Hematopoietic multipotent progenitor cell treated with erythropoietin and hydrocortisone succinate and interleukin-3 and kit ligand, for 6 days (in vitro differentiated cells): ENCODE data around the gene ALDOA.

Experiments used
- DNase-seq: peaks from one replicate; pipeline ENCODE4 v3.0.0-alpha.2; 2015

The ALDOA gene

GRCh38 chr16:30070490-30070889 lies 4.9 kb downstream of the ALDOA start:
- DNase-seq: no peak

GRCh38 chr16:30075503-30076275 lies 10.1 kb downstream of the ALDOA start, which contains the start of gene PPP4C:
Gene PPP4C, plus strand, starts transcription at chr16:30075994. Its CDS starts 384 bp downstream, at chr16:30076378.
- peak; percentile 97 for DNase-seq

- DNase-seq: no peak
Observed at GRCh38 chr16:30076276-30076791, 10.8 kb downstream of the ALDOA start.

GRCh38 chr16:30077656-30078055 lies 12.1 kb downstream of the ALDOA start:
- DNase-seq: no peak

- DNase-seq: no peak
Observed at GRCh38 chr16:30078744-30079143, 13.2 kb downstream of the ALDOA start.

- no peak for DNase-seq
Observed at GRCh38 chr16:30079480-30079879, 13.9 kb downstream of the ALDOA start.

GRCh38 chr16:30082545-30083090 lies 17.1 kb downstream of the ALDOA start:
- DNase-seq: no peak

- no peak for DNase-seq
Observed at GRCh38 chr16:30083216-30084055, 17.9 kb downstream of the ALDOA start.

- no peak for DNase-seq
Observed at GRCh38 chr16:30084096-30084815, 18.7 kb downstream of the ALDOA start.

- no peak for DNase-seq
Observed at GRCh38 chr16:30084816-30085159, 19.2 kb downstream of the ALDOA start.

- no peak for DNase-seq
Observed at GRCh38 chr16:30085247-30085646, 19.7 kb downstream of the ALDOA start.

- no peak for DNase-seq
Observed at GRCh38 chr16:30085820-30086219, 20.3 kb downstream of the ALDOA start.

- DNase-seq: no peak
Observed at GRCh38 chr16:30086291-30087140, 21.0 kb downstream of the ALDOA start.

- no peak for DNase-seq
Observed at GRCh38 chr16:30087181-30087898, 21.8 kb downstream of the ALDOA start.

GRCh38 chr16:30088237-30088831 lies 22.8 kb downstream of the ALDOA start:
- DNase-seq: no peak

- no peak for DNase-seq
Observed at GRCh38 chr16:30088832-30089624, 23.5 kb downstream of the ALDOA start.

GRCh38 chr16:30090610-30091331 lies 25.2 kb downstream of the ALDOA start:
- DNase-seq: no peak

- DNase-seq: peak; percentile 96
Observed at GRCh38 chr16:30091474-30092372, 26.2 kb downstream of the ALDOA start, which contains the start of gene TBX6. Gene TBX6, minus strand, starts transcription at chr16:30091924. Its CDS starts 731 bp downstream, at chr16:30091193.
